ENCODE results near the gene MKRN1.

- TF ChIP-seq CTCF (IDR thresholded peaks at IDR 0.05): no peak
- TF ChIP-seq POLR2A (IDR thresholded peaks at IDR 0.05): no peak
- TF ChIP-seq POLR2AphosphoS5 (IDR thresholded peaks at IDR 0.05; ENCODE audit: insufficient read depth in 1 of 2, low read depth in 1 of 2): no peak
Observed at GRCh38 chr7:140506788-140507464, 27.6 kb upstream of the MKRN1 start.
